H1 (cell line): ENCODE data around the gene SOBP. TPM values are rescaled to one million over a fixed set of nuclear protein-coding genes. Genes with fewer than 3 reads are reported as not detected.

ENCODE experiments used
- CTCF ChIA-PET: fragments of 300-600 bp; sonication (Branson Sonifier 250); formaldehyde crosslinking; loops from one replicate; lab custom pipeline; 2021; ENCODE audit not compliant: partially characterized antibody; lab: Charles Lee
- POLR2A ChIA-PET: fragments of 300-600 bp; sonication (Branson Sonifier 250); formaldehyde crosslinking; loops from one replicate; lab custom pipeline; 2021; ENCODE audit warnings: inconsistent platforms; ENCODE audit not compliant: partially characterized antibody; lab: Charles Lee
- DNase-seq, 2 experiments: peaks; one replicate each; pipeline versions ENCODE4 v3.0.0 to v3.0.0-alpha.2; 2010 to 2022; ENCODE audit warnings: low spot score in 2 of 2, low read depth in 1 of 2, mixed read lengths in 1 of 2
- FAIRE-seq: peaks from 2 replicates; lab custom pipeline; 2011; peaks lifted over from hg19 to GRCh38; lab: Jason Lieb, UNC
- H2AFZ ChIP-seq: 2 replicates; pipeline ENCODE4 v1.8.1; 2012; ENCODE audit warnings: low read length, inconsistent platforms
- H2AK5ac ChIP-seq: 2 replicates; pipeline ENCODE4 v1.6.1; 2013; ENCODE audit warnings: low read depth, low read length
- H2BK120ac ChIP-seq: replicated peaks from 2 replicates; pipeline ENCODE3; 2013; ENCODE audit warnings: low read depth, low read length, inconsistent platforms
- H2BK12ac ChIP-seq: 2 replicates; pipeline ENCODE4 v1.6.1; 2013; ENCODE audit warnings: low read depth, low read length
- H2BK15ac ChIP-seq: 2 replicates; pipeline ENCODE4 v1.6.1; 2013; ENCODE audit warnings: low read length
- H2BK20ac ChIP-seq: 2 replicates; pipeline ENCODE4 v1.6.1; 2013; ENCODE audit warnings: low read length
- H2BK5ac ChIP-seq: 2 replicates; pipeline ENCODE4 v1.6.1; 2013; ENCODE audit warnings: low read depth, low read length
- H3K14ac ChIP-seq: 2 replicates; pipeline ENCODE4 v1.6.1; 2013; ENCODE audit warnings: inconsistent platforms; ENCODE audit not compliant: insufficient read length
- H3K18ac ChIP-seq: 2 replicates; pipeline ENCODE4 v1.6.1; 2013; ENCODE audit warnings: low read length; ENCODE audit errors: extremely low read depth
- H3K23ac ChIP-seq: 2 replicates; pipeline ENCODE4 v1.6.1; 2013; ENCODE audit warnings: inconsistent platforms; ENCODE audit not compliant: insufficient read length
- H3K23me2 ChIP-seq: 2 replicates; pipeline ENCODE4 v1.6.1; 2013; ENCODE audit warnings: low read depth, low read length
- H3K27ac ChIP-seq: 2 replicates; pipeline ENCODE4 v1.6.1; 2011; ENCODE audit warnings: low read depth, low read length, inconsistent platforms
- H3K27me3 ChIP-seq, 4 experiments: replicated peaks in 1 of 4; 1 replicate in 1 of 4; 2 replicates in 3 of 4; pipeline versions ENCODE4 v1.6.1 to v1.8.1; 2011 to 2013; ENCODE audit warnings: low read length in 3 of 4, mild to moderate bottlenecking in 3 of 4, inconsistent platforms in 2 of 4, mixed read lengths in 2 of 4, moderate library complexity in 1 of 4; ENCODE audit not compliant: control insufficient read depth in 3 of 4, insufficient read depth in 3 of 4; ENCODE audit errors: extremely low read depth in 1 of 4
- H3K36me3 ChIP-seq, 4 experiments: 2 replicates each; pipeline versions ENCODE4 v1.6.1 to v1.8.1; 2011 to 2013; ENCODE audit warnings: mild to moderate bottlenecking in 4 of 4, low read length in 3 of 4, moderate library complexity in 2 of 4, control low read depth in 1 of 4, inconsistent platforms in 1 of 4; ENCODE audit not compliant: insufficient read depth in 4 of 4, control insufficient read depth in 2 of 4
- H3K4ac ChIP-seq: replicated peaks from 2 replicates; pipeline ENCODE3; 2013; ENCODE audit warnings: low read length, low read depth, mixed read lengths, inconsistent platforms; ENCODE audit not compliant: insufficient read length
- H3K4me1 ChIP-seq, 4 experiments: replicated peaks in 1 of 4; 1 replicate in 1 of 4; 2 replicates in 3 of 4; pipeline versions ENCODE4 v1.6.1 to v1.8.1; 2011 to 2013; ENCODE audit warnings: low read length in 3 of 4, inconsistent platforms in 2 of 4, mixed read lengths in 1 of 4; ENCODE audit not compliant: insufficient read depth in 4 of 4, control insufficient read depth in 3 of 4
- H3K4me2 ChIP-seq, 2 experiments: 2 replicates each; pipeline versions ENCODE4 v1.6.1 to v1.8.1; 2011 to 2013; ENCODE audit warnings: low read depth in 2 of 2, low read length in 2 of 2, control low read depth in 1 of 2, inconsistent platforms in 1 of 2, mild to moderate bottlenecking in 1 of 2; ENCODE audit not compliant: insufficient read depth in 1 of 2
- H3K4me3 ChIP-seq, 4 experiments: fragments of 200-600, 300-600 bp in 1 of 4; sonication (generic), shearing (Covaris generic), sonication (Bioruptor Twin) in 1 of 4; 2 replicates each; pipeline versions ENCODE4 v1.5.1 to v1.8.1; 2011 to 2016; ENCODE audit warnings: low read length in 4 of 4, low read depth in 3 of 4, control low read depth in 2 of 4, inconsistent platforms in 2 of 4, mild to moderate bottlenecking in 2 of 4, mixed read lengths in 1 of 4, moderate library complexity in 1 of 4; ENCODE audit not compliant: insufficient read depth in 2 of 4; ENCODE audit errors: extremely low read depth in 1 of 4
- H3K56ac ChIP-seq: replicated peaks from 2 replicates; pipeline ENCODE3; 2013; ENCODE audit warnings: low read depth, mild to moderate bottlenecking, mixed read lengths, low read length, inconsistent platforms; ENCODE audit not compliant: insufficient read length
- H3K79me1 ChIP-seq: 2 replicates; pipeline ENCODE4 v1.6.1; 2013; ENCODE audit warnings: low read depth, low read length, control low read depth
- H3K79me2 ChIP-seq, 2 experiments: 2 replicates each; pipeline versions ENCODE4 v1.6.1 to v1.8.1; 2012 to 2013; ENCODE audit warnings: low read length in 2 of 2, mild to moderate bottlenecking in 2 of 2, inconsistent platforms in 1 of 2; ENCODE audit not compliant: insufficient read depth in 2 of 2, control insufficient read depth in 1 of 2
- H3K9ac ChIP-seq, 4 experiments: replicated peaks in 1 of 4; 1 replicate in 1 of 4; 2 replicates in 3 of 4; pipeline versions ENCODE4 v1.6.1 to v1.8.1; 2011 to 2013; ENCODE audit warnings: low read depth in 3 of 4, low read length in 3 of 4, control low read depth in 2 of 4, mild to moderate bottlenecking in 2 of 4, moderate library complexity in 2 of 4, inconsistent platforms in 1 of 4; ENCODE audit errors: extremely low read depth in 1 of 4
- H3K9me3 ChIP-seq, 2 experiments: 2 replicates each; pipeline versions ENCODE4 v1.6.1 to v1.8.1; 2012 to 2013; ENCODE audit warnings: mild to moderate bottlenecking in 2 of 2, moderate library complexity in 2 of 2, control low read depth in 1 of 2, inconsistent platforms in 1 of 2, low read depth in 1 of 2, low read length in 1 of 2, mixed read lengths in 1 of 2; ENCODE audit not compliant: insufficient read depth in 2 of 2
- H4K20me1 ChIP-seq, 2 experiments: replicated peaks in 1 of 2; 2 replicates each; pipeline versions ENCODE3 to v1.8.1; 2011 to 2013; ENCODE audit warnings: inconsistent platforms in 2 of 2, low read length in 2 of 2, mild to moderate bottlenecking in 1 of 2; ENCODE audit not compliant: insufficient read depth in 2 of 2, control insufficient read depth in 1 of 2
- H4K5ac ChIP-seq: 2 replicates; pipeline ENCODE4 v1.6.1; 2013; ENCODE audit warnings: low read length, low read depth, mixed read lengths, inconsistent platforms; ENCODE audit not compliant: insufficient read length
- H4K8ac ChIP-seq: 2 replicates; pipeline ENCODE4 v1.8.0; 2013; ENCODE audit warnings: mild to moderate bottlenecking, moderate library complexity, low read length, inconsistent platforms; ENCODE audit not compliant: insufficient read depth; ENCODE audit errors: extremely low read depth
- H4K91ac ChIP-seq: replicated peaks from 2 replicates; pipeline ENCODE3; 2013; ENCODE audit warnings: low read length, mixed read lengths, inconsistent platforms; ENCODE audit not compliant: insufficient read length
- BACH1 ChIP-seq: IDR thresholded peaks from 2 replicates; pipeline ENCODE4 v1.6.1; 2012; ENCODE audit warnings: low read length, improper control_type of control experiment
- JUND ChIP-seq: IDR thresholded peaks from 2 replicates; pipeline ENCODE4 v1.6.1; 2011; ENCODE audit warnings: mild to moderate bottlenecking, improper control_type of control experiment, low read length
- NRF1 ChIP-seq: IDR thresholded peaks from 2 replicates; pipeline ENCODE4 v1.6.1; 2011; ENCODE audit warnings: mild to moderate bottlenecking, low read depth, low read length, improper control_type of control experiment
- RXRA ChIP-seq: IDR thresholded peaks from 2 replicates; pipeline ENCODE4 v1.6.1; 2011; ENCODE audit warnings: low read depth, mild to moderate bottlenecking, low read length, moderate library complexity; ENCODE audit not compliant: insufficient read depth
- TCF12 ChIP-seq: IDR thresholded peaks from 2 replicates; pipeline ENCODE4 v1.6.1; 2011; ENCODE audit warnings: low read depth, mild to moderate bottlenecking, low read length
- WGBS, 2 experiments: shearing (Covaris generic) in 1 of 2; methylation state at CpG; one replicate each; pipeline versions ENCODE4 v1.1.6 to v1.1.7; 2013 to 2015; ENCODE audit warnings: low lambda C conversion rate in 2 of 2, mixed read lengths in 2 of 2, inconsistent platforms in 1 of 2, low coverage in 1 of 2, missing lambda C conversion rate in 1 of 2; ENCODE audit not compliant: insufficient replicate concordance in 2 of 2, insufficient coverage in 1 of 2, insufficient read length in 1 of 2; ENCODE audit errors: extremely low coverage in 1 of 2, missing lambda C conversion rate in 1 of 2; 5-methylcytosine and 5-hydroxymethylcytosine counted together
- polyA plus RNA-seq, 7 experiments: library from polyadenylated mRNA; depleted of rRNA in 3 of 7; stranded (reverse) in 5 of 7; unstranded in 2 of 7; fragments of >200 nt in 5 of 7; fragments of 200-250 nt in 2 of 7; gene quantifications; 1 replicate in 5 of 7; 2 replicates in 1 of 7; 4 replicates in 1 of 7; pipeline versions ENCODE4 v1.2.1 to v1.2.3, GENCODE V29; 2011 to 2013; ENCODE audit warnings: missing spikeins in 2 of 7, mixed read lengths in 2 of 7
- total RNA-seq: library from RNA; stranded (reverse); fragmentation: NEBNext Ultra II Directional; extraction: Animal tissue kit (Norgen Biotek cat#: 25700); gene quantifications from 2 replicates; pipeline ENCODE4 v1.2.1, GENCODE V29; 2021
- TF ChIP-seq, protein P1 (sequence below): IDR thresholded peaks from 2 replicates; pipeline ENCODE4 v1.6.1; 2012; ENCODE audit warnings: low read length, inconsistent platforms

Gene SOBP
- total and polyA plus RNA-seq, 2 of the 8 experiments (the other 6 are each of a cell fraction or from before 2014, with no cell fraction given), result 0.45 to 6.2 TPM

DNA sequence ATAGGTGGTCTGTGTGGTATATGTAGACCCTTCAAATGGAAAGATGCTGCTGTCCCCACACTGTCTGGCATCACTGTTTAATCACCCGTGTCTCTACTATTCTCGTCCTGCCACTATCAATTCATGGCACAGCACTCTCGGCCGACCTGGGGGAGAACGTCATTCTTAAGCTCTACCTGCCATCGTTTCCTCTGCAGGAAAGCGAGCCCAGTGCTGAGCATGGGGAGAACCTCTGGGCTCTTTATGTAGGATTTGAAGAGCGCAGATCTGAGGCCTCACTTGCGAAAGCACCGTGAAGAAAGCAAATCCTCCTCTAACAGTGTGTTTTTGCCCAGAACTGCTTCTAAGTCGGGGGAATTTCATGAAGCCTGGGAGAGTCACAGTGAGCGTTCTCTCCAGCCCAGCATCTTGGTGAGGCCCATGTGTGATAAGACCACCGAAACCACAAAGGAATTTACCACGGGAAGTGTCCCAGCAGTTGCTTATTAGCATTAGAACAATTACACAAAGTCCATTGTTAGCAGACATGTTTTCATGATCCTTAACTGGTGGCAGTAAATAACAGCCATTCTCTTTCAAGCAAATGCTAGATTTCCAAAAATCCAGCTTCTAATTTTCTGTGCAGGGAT, 209.9 kb downstream of the SOBP start:
- no peak overlapping the region for H3K23ac ChIP-seq
- H2AFZ ChIP-seq, result peak overlapping the region; percentile 86; the same call in 1 of the 2 replicates
- no peak overlapping the region for H2AK5ac ChIP-seq
- no peaks in the 10 kb centered on the region for H4K20me1 ChIP-seq
- no peak overlapping the region for H3K4me3 ChIP-seq
- ChIA-PET CTCF (interaction anchor here (0.7 to 5.4 kb wide), 8 partner anchors 10 to 382 kb away, joined by 3 to 47 read pairs (median 4); no protein-coding TSS in a partner anchor), POLR2A (no interaction called here)
- H4K5ac ChIP-seq, result no peak overlapping the region
- 84% methylated on average over 14 of the region's 14 CpGs; no CpG with 5 or more reads in 1 of the 2 experiments for WGBS, 2 experiments
- no peaks in the 10 kb centered on the region for H3K79me2 ChIP-seq
- no peaks in the 10 kb centered on the region for H3K9me3 ChIP-seq
- H2BK15ac ChIP-seq, result no peak overlapping the region; the same call in 1 of the 2 replicates
- peak overlapping the region; percentile 62; the same call in 1 of the 2 replicates for H2BK20ac ChIP-seq
- H4K91ac ChIP-seq, result peak overlapping the region; percentile 20
- no peak overlapping the region for H2BK120ac ChIP-seq
- H3K9ac ChIP-seq, result no peak overlapping the region
- H3K14ac ChIP-seq, result no peak overlapping the region
- peaks cover 0 to 10% (median 6%) of the 10 kb centered on the region in 4 experiments; a peak in 4 of 7 replicates for H3K4me1 ChIP-seq
- H3K4ac ChIP-seq, result peak overlapping the region; percentile 36
- H3K79me1 ChIP-seq, result no peaks in the 10 kb centered on the region
- peak overlapping the region; percentile 4 to 7; a peak in 1 of 4 replicates for H3K4me2 ChIP-seq
- no peak overlapping the region; the same call in 1 of the 2 replicates for H4K8ac ChIP-seq
- H2BK5ac ChIP-seq, result peak overlapping the region; percentile 36; the same call in 1 of the 2 replicates
- 0 out of 2 replicates have a peak overlapping the region, but pooled peaks have one; percentile 39 for H3K18ac ChIP-seq
- H3K23me2 ChIP-seq, result no peaks in the 10 kb centered on the region
- H3K27ac ChIP-seq, result no peak overlapping the region
- no peak for DNase-seq
- H3K27me3 ChIP-seq, result no peaks in the 10 kb centered on the region
- peak overlapping the region; percentile 65 for H2BK12ac ChIP-seq
- no peak for TF ChIP-seq JUND
- no peak for TF ChIP-seq TCF12
- no peak for TF ChIP-seq NRF1
- TF ChIP-seq, protein P1, sequence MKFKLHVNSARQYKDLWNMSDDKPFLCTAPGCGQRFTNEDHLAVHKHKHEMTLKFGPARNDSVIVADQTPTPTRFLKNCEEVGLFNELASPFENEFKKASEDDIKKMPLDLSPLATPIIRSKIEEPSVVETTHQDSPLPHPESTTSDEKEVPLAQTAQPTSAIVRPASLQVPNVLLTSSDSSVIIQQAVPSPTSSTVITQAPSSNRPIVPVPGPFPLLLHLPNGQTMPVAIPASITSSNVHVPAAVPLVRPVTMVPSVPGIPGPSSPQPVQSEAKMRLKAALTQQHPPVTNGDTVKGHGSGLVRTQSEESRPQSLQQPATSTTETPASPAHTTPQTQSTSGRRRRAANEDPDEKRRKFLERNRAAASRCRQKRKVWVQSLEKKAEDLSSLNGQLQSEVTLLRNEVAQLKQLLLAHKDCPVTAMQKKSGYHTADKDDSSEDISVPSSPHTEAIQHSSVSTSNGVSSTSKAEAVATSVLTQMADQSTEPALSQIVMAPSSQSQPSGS, result no peak
- TF ChIP-seq BACH1, result no peak
- no peak for TF ChIP-seq RXRA
- TF ChIP-seq, all 59 proteins: peak for 0
- Histone ChIP-seq H3K36me3 (no peaks in the 10 kb centered on the region), H3K56ac (no peak overlapping the region)
- FAIRE-seq, result no peak
